AG04449 (cell line): Measurements from ENCODE around the gene NLGN1.
A peak's percentile ranks its signal among the peaks of the same experiment; 100 is the strongest.

Experiments
- CTCF ChIA-PET: fragments of 350-600 bp; formaldehyde crosslinking; extraction: SDS; loops from one replicate; lab custom pipeline; 2021; ENCODE audit warnings: antibody characterized with exemption; lab: Yijun Ruan, JAX
- POLR2A ChIA-PET: fragments of 400-600, 350-600 bp; formaldehyde crosslinking; extraction: SDS; loops from one replicate; lab custom pipeline; 2020; ENCODE audit warnings: antibody characterized with exemption, inconsistent platforms; lab: Yijun Ruan, JAX
- DNase-seq: peaks from one replicate; pipeline ENCODE4 v3.0.0-alpha.2; 2010; ENCODE audit warnings: low read depth, low spot score
- H3K4me3 ChIP-seq: 2 replicates; pipeline ENCODE4 v1.5.1; 2011; ENCODE audit warnings: low read depth, mild to moderate bottlenecking, control low read depth, low read length
- CTCF ChIP-seq: IDR thresholded peaks from one replicate; pipeline ENCODE4 v1.5.1; 2011; ENCODE audit warnings: mild to moderate bottlenecking, moderate library complexity, low read length, control low read depth, inconsistent platforms; ENCODE audit not compliant: insufficient read depth; ENCODE audit errors: missing control alignments

NLGN1 gene

DNA sequence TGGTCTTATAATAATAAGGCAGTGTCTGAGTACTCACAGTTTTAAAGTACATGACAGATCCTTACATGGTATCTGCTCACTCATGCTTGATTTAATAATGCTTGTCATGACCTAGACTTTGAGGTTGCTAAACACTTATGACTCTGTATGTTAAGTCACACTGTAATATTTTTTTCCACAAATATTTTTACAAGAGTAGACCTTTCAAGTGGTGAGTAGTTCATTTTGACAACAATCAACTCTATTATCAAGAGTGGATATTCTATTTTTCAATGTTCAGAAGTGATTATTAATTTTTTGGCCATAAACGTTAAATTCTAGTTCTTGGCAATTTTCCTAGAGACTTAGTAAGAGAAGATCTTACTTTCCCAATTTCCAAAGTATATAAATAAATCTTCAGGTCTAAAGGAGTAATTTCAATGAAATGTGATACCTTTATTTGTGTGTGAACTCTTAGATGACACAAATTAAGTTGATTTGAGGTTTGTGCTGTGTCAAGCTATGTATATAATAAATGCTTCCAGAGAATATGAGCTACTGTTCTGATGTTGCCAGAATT, 104.5 kb downstream of the NLGN1 start:
- POLR2A ChIA-PET = no interaction called here
- TF ChIP-seq CTCF = no peak
- DNase-seq = peak; percentile 4
- H3K4me3 ChIP-seq = no peak overlapping the region
- CTCF ChIA-PET = no interaction called here

DNA sequence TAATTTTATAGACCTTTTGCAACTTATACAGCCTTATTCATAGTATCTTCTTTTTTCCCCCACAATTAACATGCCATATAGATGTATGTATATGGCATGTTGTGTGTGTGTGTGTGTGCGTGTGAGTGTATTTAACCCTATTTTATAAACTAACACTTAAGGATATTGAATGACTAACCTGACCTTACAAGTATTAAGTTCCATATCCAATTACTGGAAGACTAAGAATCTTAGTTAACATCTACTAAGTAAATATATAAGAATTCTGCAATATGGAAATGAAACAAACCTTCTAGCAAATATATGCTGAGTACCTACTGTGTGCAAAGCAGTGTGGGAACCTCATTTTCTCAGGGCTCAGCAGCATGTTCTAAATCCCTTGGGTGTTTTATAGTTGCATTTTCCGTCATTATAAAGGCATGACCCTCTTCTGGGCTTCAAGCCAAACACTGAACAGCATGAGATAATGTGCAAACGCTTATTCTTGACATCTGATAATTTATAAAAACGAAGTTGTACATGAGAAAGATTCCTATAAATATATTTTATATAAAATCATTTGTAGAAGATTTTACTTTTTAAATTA, 105.5 kb downstream of the NLGN1 start:
- ChIA-PET CTCF (no interaction called here), POLR2A (no interaction called here)
- H3K4me3 ChIP-seq = no peak overlapping the region
- TF ChIP-seq CTCF = no peak
- DNase-seq = peak; percentile 40

- TF ChIP-seq CTCF = no peak
- H3K4me3 ChIP-seq = no peak overlapping the region
- no peak for DNase-seq
- POLR2A ChIA-PET = no interaction called here
- CTCF ChIA-PET = no interaction called here
These were observed 113.0 kb downstream of the NLGN1 start for GRCh38 chr3:173510565-173510964.

GRCh38 chr3:173513123-173513522, 115.6 kb downstream of the NLGN1 start:
- POLR2A ChIA-PET = no interaction called here
- DNase-seq = no peak
- TF ChIP-seq CTCF = no peak
- no peak overlapping the region for H3K4me3 ChIP-seq
- CTCF ChIA-PET = no interaction called here

- CTCF ChIA-PET = interaction anchor here (1.4 kb wide), 1 partner anchor 24 kb away, joined by 3 read pairs; no protein-coding TSS in a partner anchor
- no peak overlapping the region for H3K4me3 ChIP-seq
- peak; percentile 22 for TF ChIP-seq CTCF
- no peak for DNase-seq
- POLR2A ChIA-PET = no interaction called here
These were observed 131.6 kb downstream of the NLGN1 start for GRCh38 chr3:173529062-173529711.

DNA sequence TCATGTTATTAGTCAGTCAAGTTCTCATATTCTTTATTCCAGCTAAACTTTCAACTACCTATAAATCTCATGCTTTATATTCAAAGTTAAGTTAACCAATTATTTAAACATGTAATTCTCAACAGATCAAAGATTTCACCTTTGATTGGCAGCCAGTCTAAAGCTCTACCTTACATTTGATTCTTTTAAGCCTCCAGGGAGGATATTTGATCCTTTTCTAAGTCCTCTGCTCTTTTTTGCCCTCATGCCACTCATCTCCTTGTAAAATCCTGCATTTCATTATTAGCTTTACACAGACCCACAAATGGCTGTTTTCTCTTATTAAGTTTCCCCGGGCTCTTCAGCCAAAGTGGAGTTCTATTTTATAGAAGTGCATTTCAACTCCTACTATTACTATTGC, 134.1 kb downstream of the NLGN1 start:
- no peak for TF ChIP-seq CTCF
- no peak for DNase-seq
- ChIA-PET POLR2A (no interaction called here), CTCF (interaction anchor here (0.6 to 1.2 kb wide), 3 partner anchors 8 to 302 kb away, joined by 3 to 4 read pairs (median 3); no protein-coding TSS in a partner anchor)
- H3K4me3 ChIP-seq = no peak overlapping the region
